Measurements from ENCODE around the gene BHLHE23.

Gene BHLHE23

DNA sequence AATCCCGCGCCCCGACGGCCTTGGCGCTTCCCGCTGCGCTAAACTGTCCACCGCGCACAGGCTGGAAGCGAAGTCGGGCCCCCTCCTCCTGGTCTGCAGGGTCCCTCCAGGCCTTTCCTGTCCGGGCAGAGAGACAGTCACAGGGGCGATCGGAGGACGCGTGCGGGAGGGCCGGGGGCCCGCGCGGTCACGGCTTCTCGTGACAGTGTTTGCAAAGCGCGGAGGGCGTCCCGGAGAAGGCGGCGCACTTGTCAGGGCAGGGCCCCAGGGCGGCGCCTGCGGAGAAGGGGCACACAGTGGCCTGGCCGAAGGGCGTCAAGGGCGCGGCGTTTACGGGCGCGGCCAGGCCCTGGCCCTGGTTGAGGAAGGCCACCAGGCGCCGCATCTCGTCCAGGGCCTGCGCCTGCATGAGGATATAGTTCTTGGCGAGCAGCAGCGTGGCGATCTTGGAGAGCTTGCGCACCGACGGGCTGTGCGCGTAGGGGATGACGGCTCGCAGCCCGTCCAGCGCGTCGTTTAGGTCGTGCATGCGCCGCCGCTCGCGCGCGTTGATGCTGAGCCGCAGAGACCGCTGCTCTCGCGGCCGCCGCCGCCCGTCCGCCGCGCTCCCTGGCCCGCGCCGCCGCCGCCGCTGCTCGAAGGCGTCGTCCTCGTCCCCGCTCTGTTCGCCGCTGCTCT lies 763 bp downstream of the BHLHE23 start:
- Histone ChIP-seq H3K4me2 (peak overlapping the region; percentile 99), H3K9me3 (no peaks in the 10 kb centered on the region), H3K27ac (no peak overlapping the region), H3K9ac (peak overlapping the region; percentile 66), H3K27me3 (peaks cover 66% of the 10 kb centered on the region), H4K20me1 (peaks cover 35% of the 10 kb centered on the region), H3K4me3 (peak overlapping the region; percentile 73), H3K36me3 (no peaks in the 10 kb centered on the region), H3K4me1 (peaks cover 97% of the 10 kb centered on the region)
- TF ChIP-seq Cebpa-rat (IDR thresholded peaks at IDR 0.05) = no peak

DNA sequence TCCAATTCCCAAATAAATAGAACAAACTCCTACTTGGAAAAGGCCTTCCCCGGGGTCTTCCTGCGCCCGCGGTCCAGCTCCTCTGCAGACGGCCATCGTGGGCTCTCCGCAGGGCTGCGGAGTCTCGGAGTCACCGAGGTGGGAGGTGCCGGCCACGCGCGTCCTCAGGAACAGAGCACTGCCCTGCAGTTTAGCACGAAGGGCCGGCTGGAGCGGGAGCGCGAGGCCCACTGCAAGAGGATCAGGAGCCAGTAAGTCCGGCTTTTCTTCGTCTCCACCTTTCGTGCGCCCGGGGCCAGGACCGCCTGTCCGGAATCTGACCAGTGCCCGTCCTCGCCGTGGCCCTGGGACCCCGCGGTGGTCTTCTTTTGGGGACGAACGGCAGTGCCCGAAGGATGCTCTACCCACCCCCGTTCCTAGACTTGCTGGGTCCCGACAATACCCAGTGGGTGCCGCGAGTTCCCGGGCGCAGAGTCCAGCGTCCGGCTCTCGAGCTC lies 1.4 kb downstream of the BHLHE23 start:
- Histone ChIP-seq H3K27ac (no peak overlapping the region), H3K27me3 (peaks cover 66% of the 10 kb centered on the region), H3K36me3 (no peaks in the 10 kb centered on the region), H3K4me3 (peak overlapping the region; percentile 73), H4K20me1 (peaks cover 35% of the 10 kb centered on the region), H3K9ac (no peak overlapping the region), H3K4me1 (peaks cover 97% of the 10 kb centered on the region), H3K4me2 (peak overlapping the region; percentile 99), H3K9me3 (no peaks in the 10 kb centered on the region)
- TF ChIP-seq Cebpa-rat (IDR thresholded peaks at IDR 0.05) = no peak

DNA sequence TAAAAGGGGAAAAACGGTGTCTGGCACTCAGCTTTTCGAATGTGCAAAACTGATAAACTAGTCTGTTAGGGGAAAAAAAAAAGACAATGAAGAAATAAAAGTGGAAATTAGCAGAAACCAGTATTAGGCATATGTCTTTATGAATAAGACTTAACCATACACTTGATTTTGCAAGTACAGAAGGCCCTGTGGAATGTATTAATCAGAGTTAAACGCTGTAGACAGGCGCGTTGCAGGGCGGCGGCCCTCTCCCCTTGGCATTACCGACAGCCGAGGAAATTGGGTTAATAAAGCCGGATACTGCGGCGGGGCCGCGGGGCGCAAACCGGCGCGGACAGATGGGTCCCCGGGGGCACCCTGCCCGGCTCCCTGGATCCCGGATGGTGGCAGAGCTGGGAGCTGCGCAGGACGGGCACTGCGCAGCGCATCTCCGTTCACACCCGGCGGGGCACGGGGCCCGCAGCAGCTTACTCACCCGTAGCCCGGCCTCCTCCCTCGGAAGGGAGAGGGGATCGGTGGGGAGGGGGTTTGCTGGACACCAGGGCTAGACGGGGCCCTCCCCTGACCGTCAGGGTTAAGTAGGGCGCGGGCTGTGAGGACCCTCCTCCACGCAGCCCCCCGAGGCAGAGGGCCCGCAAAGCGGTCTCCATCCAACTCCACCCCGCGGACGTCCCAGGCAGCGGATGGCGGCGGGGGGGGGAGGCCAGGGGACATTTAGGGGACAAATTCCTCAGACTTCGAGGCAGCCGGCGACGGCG lies 2.0 kb downstream of the BHLHE23 start:
- no peak for TF ChIP-seq Cebpa-rat (IDR thresholded peaks at IDR 0.05)
- Histone ChIP-seq H3K36me3 (no peaks in the 10 kb centered on the region), H3K9me3 (no peaks in the 10 kb centered on the region), H4K20me1 (peaks cover 35% of the 10 kb centered on the region), H3K9ac (no peak overlapping the region), H3K4me2 (peak overlapping the region; percentile 99), H3K4me1 (peaks cover 97% of the 10 kb centered on the region), H3K27me3 (peaks cover 66% of the 10 kb centered on the region), H3K4me3 (peak overlapping the region; percentile 73), H3K27ac (no peak overlapping the region)

DNA sequence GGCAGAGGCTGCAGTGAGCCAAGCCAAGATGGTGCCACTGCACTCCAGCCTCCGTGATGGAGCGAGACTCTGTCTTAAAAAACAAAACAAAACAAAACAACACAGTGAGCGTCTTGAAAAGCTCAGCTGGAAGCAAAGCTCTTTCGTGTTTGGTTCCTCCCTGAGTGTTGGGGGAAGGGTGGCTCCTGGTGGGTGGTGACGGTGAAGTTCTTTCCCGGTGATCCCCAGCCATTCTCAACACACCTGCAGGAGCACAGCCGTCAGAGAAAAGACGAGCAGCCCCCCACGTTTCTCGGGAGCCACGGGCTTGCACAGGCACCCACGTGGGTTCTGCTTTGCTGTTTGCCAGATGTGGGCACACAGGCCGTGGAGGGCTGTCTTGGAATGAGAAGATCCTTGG lies 3.2 kb downstream of the BHLHE23 start:
- Histone ChIP-seq H3K36me3 (no peaks in the 10 kb centered on the region), H3K4me1 (peaks cover 97% of the 10 kb centered on the region), H3K27ac (no peak overlapping the region), H3K4me2 (peak overlapping the region; percentile 51), H3K4me3 (no peak overlapping the region), H4K20me1 (peaks cover 35% of the 10 kb centered on the region), H3K9me3 (no peaks in the 10 kb centered on the region), H3K27me3 (peaks cover 62% of the 10 kb centered on the region), H3K9ac (no peak overlapping the region)
- no peak for TF ChIP-seq Cebpa-rat (IDR thresholded peaks at IDR 0.05)

DNA sequence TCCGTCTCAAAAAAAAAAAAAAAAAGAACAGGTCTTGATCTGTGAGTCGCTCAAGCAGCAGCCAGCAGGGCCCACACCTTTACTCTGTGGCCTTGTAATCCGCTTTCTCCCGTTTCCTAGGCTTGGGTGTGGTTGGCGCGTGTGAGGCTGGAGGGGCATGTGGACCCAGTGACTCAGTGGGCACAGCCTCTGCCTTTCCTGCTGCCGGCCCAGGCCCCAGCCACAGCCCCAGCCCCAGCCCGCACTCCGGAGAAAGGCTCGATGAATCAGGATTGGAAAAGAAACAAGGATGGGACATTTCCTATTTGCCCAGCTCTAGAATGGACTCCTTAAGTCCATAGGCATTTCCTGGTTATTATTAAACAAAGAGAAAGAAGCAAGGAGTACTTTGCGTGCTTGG lies 4.3 kb downstream of the BHLHE23 start:
- Histone ChIP-seq H3K4me3 (no peak overlapping the region), H3K4me2 (peak overlapping the region; percentile 92), H3K9ac (no peak overlapping the region), H3K9me3 (no peaks in the 10 kb centered on the region), H3K27ac (no peak overlapping the region), H4K20me1 (peaks cover 35% of the 10 kb centered on the region), H3K36me3 (no peaks in the 10 kb centered on the region), H3K4me1 (peaks cover 95% of the 10 kb centered on the region), H3K27me3 (peaks cover 52% of the 10 kb centered on the region)
- no peak for TF ChIP-seq Cebpa-rat (IDR thresholded peaks at IDR 0.05)

- peak overlapping the region; percentile 92 for H3K4me2 ChIP-seq
- H3K27me3 ChIP-seq = peaks cover 36% of the 10 kb centered on the region
- H3K9ac ChIP-seq = no peak overlapping the region
- no peak overlapping the region for H3K4me3 ChIP-seq
- H3K27ac ChIP-seq = no peak overlapping the region
- peaks cover 28% of the 10 kb centered on the region for H4K20me1 ChIP-seq
- TF ChIP-seq Cebpa-rat (IDR thresholded peaks at IDR 0.05) = no peak
- H3K36me3 ChIP-seq = no peaks in the 10 kb centered on the region
- H3K4me1 ChIP-seq = peaks cover 82% of the 10 kb centered on the region
- H3K9me3 ChIP-seq = no peaks in the 10 kb centered on the region
These were observed 5.8 kb downstream of the BHLHE23 start for GRCh38 chr20:63000958-63001357.

DNA sequence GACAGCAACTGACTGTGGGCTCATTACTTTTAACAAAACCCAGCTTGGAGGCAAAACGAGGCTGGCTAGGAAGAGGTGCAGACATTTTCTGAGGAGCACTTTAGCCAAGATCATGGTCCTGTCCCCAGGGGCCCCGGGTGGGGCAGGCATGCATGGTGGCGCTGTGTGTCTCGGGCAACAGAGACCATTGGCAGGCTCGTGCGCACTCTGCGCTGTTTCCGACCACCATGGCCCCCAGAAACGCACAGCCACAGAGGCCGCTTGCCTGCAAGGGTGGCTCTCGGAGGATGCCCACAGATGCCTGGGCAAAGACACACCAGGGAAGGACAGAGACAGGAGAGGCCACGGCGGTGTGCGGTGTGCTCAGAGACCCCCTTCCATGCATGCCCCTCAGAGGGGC lies 6.7 kb downstream of the BHLHE23 start:
- Histone ChIP-seq H3K9me3 (no peaks in the 10 kb centered on the region), H3K9ac (peak overlapping the region; percentile 23; the same call in 1 of the 2 replicates), H4K20me1 (peaks cover 19% of the 10 kb centered on the region), H3K27me3 (peaks cover 27% of the 10 kb centered on the region), H3K36me3 (no peaks in the 10 kb centered on the region), H3K4me3 (peak overlapping the region; percentile 39; the same call in 1 of the 2 replicates), H3K4me1 (peaks cover 72% of the 10 kb centered on the region), H3K27ac (peak overlapping the region; percentile 28; the same call in 1 of the 2 replicates), H3K4me2 (peak overlapping the region; percentile 92)
- no peak for TF ChIP-seq Cebpa-rat (IDR thresholded peaks at IDR 0.05)

- H3K27ac ChIP-seq = peak overlapping the region; percentile 28; the same call in 1 of the 2 replicates
- peaks cover 23% of the 10 kb centered on the region for H3K27me3 ChIP-seq
- peaks cover 15% of the 10 kb centered on the region for H4K20me1 ChIP-seq
- H3K4me2 ChIP-seq = peak overlapping the region; percentile 92
- H3K9ac ChIP-seq = peak overlapping the region; percentile 23; the same call in 1 of the 2 replicates
- H3K4me1 ChIP-seq = peaks cover 71% of the 10 kb centered on the region
- H3K36me3 ChIP-seq = no peaks in the 10 kb centered on the region
- no peak for TF ChIP-seq Cebpa-rat (IDR thresholded peaks at IDR 0.05)
- H3K4me3 ChIP-seq = peak overlapping the region; percentile 39; the same call in 1 of the 2 replicates
- H3K9me3 ChIP-seq = no peaks in the 10 kb centered on the region
These were observed 7.2 kb downstream of the BHLHE23 start for GRCh38 chr20:62999580-62999979.

DNA sequence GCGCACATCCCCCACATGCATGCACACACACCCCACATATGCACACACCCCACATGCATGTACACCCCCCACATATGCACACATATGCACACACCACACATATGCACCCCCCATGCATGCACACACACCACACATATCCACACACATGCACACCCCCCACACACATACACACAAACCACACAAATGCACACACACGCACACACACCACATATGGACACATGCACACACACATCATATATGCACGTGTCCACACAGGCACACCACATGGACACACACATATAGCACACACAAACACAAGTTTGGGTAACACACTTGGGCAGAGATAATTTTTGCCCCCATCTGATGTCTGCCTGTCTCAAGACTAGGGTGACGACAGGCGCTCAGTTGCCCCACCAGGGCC lies 8.3 kb downstream of the BHLHE23 start:
- Histone ChIP-seq H3K4me2 (peak overlapping the region; percentile 92), H3K36me3 (no peaks in the 10 kb centered on the region), H3K4me1 (peaks cover 63% of the 10 kb centered on the region), H3K27me3 (peaks cover 11% of the 10 kb centered on the region), H3K9me3 (no peaks in the 10 kb centered on the region), H4K20me1 (peaks cover 3% of the 10 kb centered on the region; the same call in 1 of the 2 replicates), H3K27ac (no peak overlapping the region), H3K9ac (no peak overlapping the region), H3K4me3 (no peak overlapping the region)
- no peak for TF ChIP-seq Cebpa-rat (IDR thresholded peaks at IDR 0.05)

Data from BLaER1 (cell line).